HepG2 (cell line): ENCODE measurements around the gene ENTPD1. TPM values are rescaled to one million over a fixed set of nuclear protein-coding genes. Genes with fewer than 3 reads are reported as not detected.

Experiments
- ATF7 ChIP-seq, 2 experiments: fragments of 450-650 bp in 1 of 2; sonication (generic) in 1 of 2; formaldehyde crosslinking in 1 of 2; IDR thresholded peaks; 2 replicates each; pipeline versions ENCODE4 v1.4.0 to v1.6.1; 2016 to 2020; ENCODE audit warnings: antibody characterized with exemption in 1 of 2, mild to moderate bottlenecking in 1 of 2, missing genetic modification reagents in 1 of 2
- KLF11 ChIP-seq: IDR thresholded peaks from 2 replicates; pipeline ENCODE4 v1.6.1; 2016; ENCODE audit warnings: missing compliant biosample characterization
- MBD4 ChIP-seq: IDR thresholded peaks from 2 replicates; pipeline ENCODE4 v1.6.1; 2012; ENCODE audit warnings: low read length, inconsistent platforms, borderline replicate concordance
- PAF1 ChIP-seq: IDR thresholded peaks from 2 replicates; pipeline ENCODE4 v1.6.1; 2016; ENCODE audit warnings: missing genetic modification reagents, missing compliant biosample characterization
- PHF20 ChIP-seq: sonication (generic); formaldehyde crosslinking; IDR thresholded peaks from 2 replicates; pipeline ENCODE4 v1.5.0; 2020; ENCODE audit warnings: mild to moderate bottlenecking, missing genetic modification reagents
- PRMT3 ChIP-seq: sonication (generic); formaldehyde crosslinking; IDR thresholded peaks from 2 replicates; pipeline ENCODE4 v1.8.1; 2022; ENCODE audit warnings: low read depth, mild to moderate bottlenecking, moderate library complexity, missing genetic modification reagents, borderline replicate concordance
- SMARCE1 ChIP-seq: fragments of 450-650 bp; IDR thresholded peaks from 2 replicates; pipeline ENCODE4 v1.6.1; 2017; ENCODE audit warnings: borderline replicate concordance
- SOX6 ChIP-seq, 2 experiments: fragments of 450-650 bp in 1 of 2; sonication (generic) in 1 of 2; formaldehyde crosslinking in 1 of 2; IDR thresholded peaks; 2 replicates each; pipeline versions ENCODE4 v1.4.0 to v1.6.1; 2017 to 2020; ENCODE audit warnings: antibody characterized with exemption in 1 of 2, mild to moderate bottlenecking in 1 of 2, missing genetic modification reagents in 1 of 2
- ZNF12 ChIP-seq: sonication (generic); formaldehyde crosslinking; IDR thresholded peaks from 2 replicates; pipeline ENCODE4 v1.5.0; 2020; ENCODE audit warnings: missing genetic modification reagents
- ZNF501 ChIP-seq: sonication (generic); formaldehyde crosslinking; IDR thresholded peaks from 2 replicates; pipeline ENCODE4 v1.5.1; 2020; ENCODE audit warnings: mild to moderate bottlenecking, moderate library complexity, missing genetic modification reagents
- ZNF614 ChIP-seq: IDR thresholded peaks from 2 replicates; pipeline ENCODE4 v1.6.1; 2018; ENCODE audit warnings: missing biosample characterization, missing genetic modification reagents, inconsistent platforms, borderline replicate concordance
- ZNF672 ChIP-seq: sonication (generic); formaldehyde crosslinking; IDR thresholded peaks from 2 replicates; pipeline ENCODE4 v1.8.1; 2022; ENCODE audit warnings: missing genetic modification reagents
- ZNF746 ChIP-seq: sonication (generic); formaldehyde crosslinking; IDR thresholded peaks from 2 replicates; pipeline ENCODE4 v1.8.0; 2022; ENCODE audit warnings: mild to moderate bottlenecking, missing genetic modification reagents
- ZNF782 ChIP-seq: sonication (generic); formaldehyde crosslinking; IDR thresholded peaks from 2 replicates; pipeline ENCODE4 v1.4.0; 2020; ENCODE audit warnings: missing genetic modification reagents, mild to moderate bottlenecking, borderline replicate concordance
- ZNF878 ChIP-seq: sonication (generic); formaldehyde crosslinking; IDR thresholded peaks from 2 replicates; pipeline ENCODE4 v1.8.1; 2023; ENCODE audit warnings: mild to moderate bottlenecking, missing genetic modification reagents, moderate library complexity
- ZSCAN21 ChIP-seq: sonication (generic); formaldehyde crosslinking; IDR thresholded peaks from 2 replicates; pipeline ENCODE4 v1.8.0; 2022; ENCODE audit warnings: mild to moderate bottlenecking, missing genetic modification reagents, moderate library complexity, borderline replicate concordance
- ZSCAN30 ChIP-seq: sonication (generic); formaldehyde crosslinking; IDR thresholded peaks from 2 replicates; pipeline ENCODE4 v1.5.0; 2020; ENCODE audit warnings: mild to moderate bottlenecking, missing genetic modification reagents
- polyA plus RNA-seq, 8 experiments: library from polyadenylated mRNA; depleted of rRNA in 3 of 8; stranded (reverse) in 7 of 8; unstranded in 1 of 8; fragments of >200 nt; fragmentation: Illumina TruSeq in 4 of 8; extraction: Trizol in 4 of 8; gene quantifications; 2 replicates each; pipeline versions ENCODE4 v1.2.1 to v1.2.3, GENCODE V29; 2011 to 2016; ENCODE audit warnings: low read depth in 4 of 8, missing spikeins in 1 of 8, mixed read lengths in 1 of 8; ENCODE audit not compliant: insufficient read depth in 1 of 8
- total RNA-seq, 5 experiments: library from RNA; depleted of rRNA; stranded (reverse); fragments of >200 nt; fragmentation: Illumina TruSeq; extraction: Trizol; gene quantifications; 2 replicates each; pipeline ENCODE4 v1.2.3, GENCODE V29; 2016; ENCODE audit warnings: low read depth in 1 of 5
- TF ChIP-seq, protein P1 (sequence below): sonication (generic); formaldehyde crosslinking; IDR thresholded peaks from 2 replicates; pipeline ENCODE4 v1.4.0; 2020; ENCODE audit warnings: missing genetic modification reagents, mild to moderate bottlenecking, borderline replicate concordance
- TF ChIP-seq, protein P2 (sequence below): sonication (generic); formaldehyde crosslinking; IDR thresholded peaks from 2 replicates; pipeline ENCODE4 v1.4.0; 2020; ENCODE audit warnings: missing genetic modification reagents
- TF ChIP-seq, protein P3 (sequence below): sonication (generic); formaldehyde crosslinking; IDR thresholded peaks from 2 replicates; pipeline ENCODE4 v1.8.0; 2022; ENCODE audit warnings: missing genetic modification reagents, mild to moderate bottlenecking, inconsistent platforms, borderline replicate concordance

Gene ENTPD1
- total and polyA plus RNA-seq, 2 of the 13 experiments (the other 11 are each of a cell fraction or from before 2014, with no cell fraction given): 0.07 TPM

DNA sequence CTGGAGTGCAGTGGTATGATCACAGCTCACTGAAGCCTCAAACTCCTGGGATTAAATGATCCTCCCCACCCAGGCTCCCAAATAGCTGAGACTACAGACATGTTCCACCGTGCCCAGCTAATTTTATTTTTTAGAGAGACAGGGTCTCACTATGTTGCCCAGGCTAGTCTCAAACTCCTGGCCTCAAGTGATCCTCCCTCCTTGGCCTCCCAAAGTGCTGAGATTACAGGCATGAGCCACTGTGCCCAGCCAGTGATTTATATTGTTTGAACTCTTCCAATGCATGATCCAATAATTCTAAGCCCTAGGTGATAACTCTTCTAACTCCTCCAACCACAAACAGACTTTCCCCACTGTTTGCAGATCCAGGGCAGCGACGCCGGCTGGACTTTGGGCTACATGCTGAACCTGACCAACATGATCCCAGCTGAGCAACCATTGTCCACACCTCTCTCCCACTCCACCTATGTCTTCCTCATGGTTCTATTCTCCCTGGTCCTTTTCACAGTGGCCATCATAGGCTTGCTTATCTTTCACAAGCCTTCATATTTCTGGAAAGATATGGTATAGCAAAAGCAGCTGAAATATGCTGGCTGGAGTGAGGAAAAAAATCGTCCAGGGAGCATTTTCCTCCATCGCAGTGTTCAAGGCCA is 110.0 kb downstream of the ENTPD1 start (continued):
- TF ChIP-seq, protein P1, sequence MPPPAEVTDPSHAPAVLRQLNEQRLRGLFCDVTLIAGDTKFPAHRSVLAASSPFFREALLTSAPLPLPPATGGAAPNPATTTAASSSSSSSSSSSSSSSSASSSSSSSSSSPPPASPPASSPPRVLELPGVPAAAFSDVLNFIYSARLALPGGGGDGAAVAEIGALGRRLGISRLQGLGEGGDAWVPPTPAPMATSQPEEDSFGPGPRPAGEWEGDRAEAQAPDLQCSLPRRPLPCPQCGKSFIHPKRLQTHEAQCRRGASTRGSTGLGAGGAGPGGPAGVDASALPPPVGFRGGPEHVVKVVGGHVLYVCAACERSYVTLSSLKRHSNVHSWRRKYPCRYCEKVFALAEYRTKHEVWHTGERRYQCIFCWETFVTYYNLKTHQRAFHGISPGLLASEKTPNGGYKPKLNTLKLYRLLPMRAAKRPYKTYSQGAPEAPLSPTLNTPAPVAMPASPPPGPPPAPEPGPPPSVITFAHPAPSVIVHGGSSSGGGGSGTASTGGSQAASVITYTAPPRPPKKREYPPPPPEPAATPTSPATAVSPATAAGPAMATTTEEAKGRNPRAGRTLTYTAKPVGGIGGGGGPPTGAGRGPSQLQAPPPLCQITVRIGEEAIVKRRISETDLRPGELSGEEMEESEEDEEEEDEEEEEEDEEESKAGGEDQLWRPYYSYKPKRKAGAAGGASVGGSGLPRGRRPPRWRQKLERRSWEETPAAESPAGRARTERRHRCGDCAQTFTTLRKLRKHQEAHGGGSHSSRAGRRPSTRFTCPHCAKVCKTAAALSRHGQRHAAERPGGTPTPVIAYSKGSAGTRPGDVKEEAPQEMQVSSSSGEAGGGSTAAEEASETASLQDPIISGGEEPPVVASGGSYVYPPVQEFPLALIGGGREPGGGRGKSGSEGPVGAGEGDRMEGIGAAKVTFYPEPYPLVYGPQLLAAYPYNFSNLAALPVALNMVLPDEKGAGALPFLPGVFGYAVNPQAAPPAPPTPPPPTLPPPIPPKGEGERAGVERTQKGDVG (CRISPR knock-in tag): 0 out of 2 replicates have a peak, but pooled peaks have one; percentile 29
- TF ChIP-seq ZNF501 (CRISPR knock-in tag) (no peak), ZNF878 (CRISPR knock-in tag) (no peak), MBD4 (no peak), ZNF782 (CRISPR knock-in tag) (no peak), PAF1 (CRISPR knock-in tag) (no peak), ZSCAN21 (CRISPR knock-in tag) (no peak), ZNF614 (CRISPR knock-in tag) (no peak), SMARCE1 (no peak), ZNF12 (no peak; the same call in 1 of the 2 replicates), PRMT3 (no peak), ZNF672 (CRISPR knock-in tag) (no peak), ZSCAN30 (CRISPR knock-in tag) (no peak), PHF20 (CRISPR knock-in tag) (no peak), KLF11 (CRISPR knock-in tag) (no peak), SOX6 (IDR thresholded peaks at IDR 0.05) (no peak), SOX6 (CRISPR knock-in tag; IDR thresholded peaks at IDR 0.05) (peak; percentile 80), ATF7 (IDR thresholded peaks at IDR 0.05) (no peak), ATF7 (CRISPR knock-in tag; IDR thresholded peaks at IDR 0.05) (no peak), ZNF746 (CRISPR knock-in tag) (no peak)
- TF ChIP-seq, protein P2, sequence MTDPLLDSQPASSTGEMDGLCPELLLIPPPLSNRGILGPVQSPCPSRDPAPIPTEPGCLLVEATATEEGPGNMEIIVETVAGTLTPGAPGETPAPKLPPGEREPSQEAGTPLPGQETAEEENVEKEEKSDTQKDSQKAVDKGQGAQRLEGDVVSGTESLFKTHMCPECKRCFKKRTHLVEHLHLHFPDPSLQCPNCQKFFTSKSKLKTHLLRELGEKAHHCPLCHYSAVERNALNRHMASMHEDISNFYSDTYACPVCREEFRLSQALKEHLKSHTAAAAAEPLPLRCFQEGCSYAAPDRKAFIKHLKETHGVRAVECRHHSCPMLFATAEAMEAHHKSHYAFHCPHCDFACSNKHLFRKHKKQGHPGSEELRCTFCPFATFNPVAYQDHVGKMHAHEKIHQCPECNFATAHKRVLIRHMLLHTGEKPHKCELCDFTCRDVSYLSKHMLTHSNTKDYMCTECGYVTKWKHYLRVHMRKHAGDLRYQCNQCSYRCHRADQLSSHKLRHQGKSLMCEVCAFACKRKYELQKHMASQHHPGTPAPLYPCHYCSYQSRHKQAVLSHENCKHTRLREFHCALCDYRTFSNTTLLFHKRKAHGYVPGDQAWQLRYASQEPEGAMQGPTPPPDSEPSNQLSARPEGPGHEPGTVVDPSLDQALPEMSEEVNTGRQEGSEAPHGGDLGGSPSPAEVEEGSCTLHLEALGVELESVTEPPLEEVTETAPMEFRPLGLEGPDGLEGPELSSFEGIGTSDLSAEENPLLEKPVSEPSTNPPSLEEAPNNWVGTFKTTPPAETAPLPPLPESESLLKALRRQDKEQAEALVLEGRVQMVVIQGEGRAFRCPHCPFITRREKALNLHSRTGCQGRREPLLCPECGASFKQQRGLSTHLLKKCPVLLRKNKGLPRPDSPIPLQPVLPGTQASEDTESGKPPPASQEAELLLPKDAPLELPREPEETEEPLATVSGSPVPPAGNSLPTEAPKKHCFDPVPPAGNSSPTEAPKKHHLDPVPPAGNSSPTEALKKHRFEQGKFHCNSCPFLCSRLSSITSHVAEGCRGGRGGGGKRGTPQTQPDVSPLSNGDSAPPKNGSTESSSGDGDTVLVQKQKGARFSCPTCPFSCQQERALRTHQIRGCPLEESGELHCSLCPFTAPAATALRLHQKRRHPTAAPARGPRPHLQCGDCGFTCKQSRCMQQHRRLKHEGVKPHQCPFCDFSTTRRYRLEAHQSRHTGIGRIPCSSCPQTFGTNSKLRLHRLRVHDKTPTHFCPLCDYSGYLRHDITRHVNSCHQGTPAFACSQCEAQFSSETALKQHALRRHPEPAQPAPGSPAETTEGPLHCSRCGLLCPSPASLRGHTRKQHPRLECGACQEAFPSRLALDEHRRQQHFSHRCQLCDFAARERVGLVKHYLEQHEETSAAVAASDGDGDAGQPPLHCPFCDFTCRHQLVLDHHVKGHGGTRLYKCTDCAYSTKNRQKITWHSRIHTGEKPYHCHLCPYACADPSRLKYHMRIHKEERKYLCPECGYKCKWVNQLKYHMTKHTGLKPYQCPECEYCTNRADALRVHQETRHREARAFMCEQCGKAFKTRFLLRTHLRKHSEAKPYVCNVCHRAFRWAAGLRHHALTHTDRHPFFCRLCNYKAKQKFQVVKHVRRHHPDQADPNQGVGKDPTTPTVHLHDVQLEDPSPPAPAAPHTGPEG (CRISPR knock-in tag): no peak
- TF ChIP-seq, protein P3, sequence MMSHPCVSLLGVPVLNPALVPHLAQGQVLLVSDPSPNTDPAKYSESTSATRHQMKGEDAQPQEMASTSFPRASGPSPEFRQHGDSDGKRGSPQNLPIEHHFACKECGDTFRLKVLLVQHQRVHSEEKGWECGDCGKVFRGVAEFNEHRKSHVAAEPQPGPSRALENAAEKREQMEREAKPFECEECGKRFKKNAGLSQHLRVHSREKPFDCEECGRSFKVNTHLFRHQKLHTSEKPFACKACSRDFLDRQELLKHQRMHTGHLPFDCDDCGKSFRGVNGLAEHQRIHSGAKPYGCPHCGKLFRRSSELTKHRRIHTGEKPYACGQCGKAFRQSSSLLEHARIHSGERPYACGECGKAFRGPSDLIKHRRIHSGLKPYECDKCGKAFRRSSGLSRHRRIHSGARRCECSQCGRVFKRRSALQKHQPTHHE (CRISPR knock-in tag): no peak
